Neuron (in vitro differentiated cells): ENCODE results near the gene FNIP1.
"Not testable (repeated sequence)": the region's sequence is repeated elsewhere in the genome, so short reads cannot be mapped to it uniquely, and the experiment has no call there.

Source experiments
- H2AFZ ChIP-seq: one replicate; pipeline ENCODE4 v1.6.1; 2013; ENCODE audit warnings: low read depth, mild to moderate bottlenecking, inconsistent platforms, low read length, moderate library complexity
- H3K27me3 ChIP-seq: one replicate; pipeline ENCODE4 v1.6.1; 2013; ENCODE audit warnings: low read length; ENCODE audit not compliant: insufficient read depth
- H3K36me3 ChIP-seq: one replicate; pipeline ENCODE4 v1.6.1; 2013; ENCODE audit warnings: low read length; ENCODE audit not compliant: insufficient read depth
- H3K4me1 ChIP-seq: one replicate; pipeline ENCODE4 v1.6.1; 2013; ENCODE audit warnings: low read length; ENCODE audit not compliant: insufficient read depth
- H3K4me3 ChIP-seq: 2 replicates; pipeline ENCODE4 v1.5.1; 2013; ENCODE audit warnings: mild to moderate bottlenecking, low read length, moderate library complexity
- H3K9me3 ChIP-seq: one replicate; pipeline ENCODE4 v1.6.1; 2013; ENCODE audit warnings: low read length

Gene FNIP1

GRCh38 chr5:131610198-131611063, 186.4 kb downstream of the FNIP1 start:
- H3K9me3 ChIP-seq, result no peaks in the 10 kb centered on the region
- peaks cover 5% of the 10 kb centered on the region for H3K4me1 ChIP-seq
- H3K27me3 ChIP-seq, result no peaks in the 10 kb centered on the region
- no peak overlapping the region for H2AFZ ChIP-seq
- no peaks in the 10 kb centered on the region for H3K36me3 ChIP-seq
- no peak overlapping the region for H3K4me3 ChIP-seq

GRCh38 chr5:131609774-131610173, 187.0 kb downstream of the FNIP1 start:
- no peaks in the 10 kb centered on the region for H3K9me3 ChIP-seq
- H3K4me1 ChIP-seq, result peaks cover 5% of the 10 kb centered on the region
- no peaks in the 10 kb centered on the region for H3K36me3 ChIP-seq
- no peak overlapping the region for H3K4me3 ChIP-seq
- H2AFZ ChIP-seq, result no peak overlapping the region
- no peaks in the 10 kb centered on the region for H3K27me3 ChIP-seq

- Histone ChIP-seq H3K36me3 (no peaks in the 10 kb centered on the region), H3K4me3 (no peak overlapping the region), H3K4me1 (peaks cover 5% of the 10 kb centered on the region), H2AFZ (no peak overlapping the region), H3K9me3 (no peaks in the 10 kb centered on the region), H3K27me3 (no peaks in the 10 kb centered on the region)
These were observed 188.2 kb downstream of the FNIP1 start for GRCh38 chr5:131608597-131608996.

- H3K4me3 ChIP-seq, result no peak overlapping the region
- H3K36me3 ChIP-seq, result no peaks in the 10 kb centered on the region
- no peaks in the 10 kb centered on the region for H3K9me3 ChIP-seq
- H3K27me3 ChIP-seq, result no peaks in the 10 kb centered on the region
- no peak overlapping the region for H2AFZ ChIP-seq
- peaks cover 5% of the 10 kb centered on the region for H3K4me1 ChIP-seq
These were observed 188.8 kb downstream of the FNIP1 start for GRCh38 chr5:131607903-131608540.

- Histone ChIP-seq H3K36me3 (peaks cover 3% of the 10 kb centered on the region), H3K4me3 (no peak overlapping the region), H3K27me3 (no peaks in the 10 kb centered on the region), H2AFZ (no peak overlapping the region), H3K9me3 (no peaks in the 10 kb centered on the region), H3K4me1 (peaks cover 5% of the 10 kb centered on the region)
These were observed 189.4 kb downstream of the FNIP1 start for GRCh38 chr5:131607418-131607817.

GRCh38 chr5:131605086-131605485, 191.7 kb downstream of the FNIP1 start:
- Histone ChIP-seq H3K4me3 (no peak overlapping the region), H3K36me3 (peaks cover 8% of the 10 kb centered on the region), H3K9me3 (no peaks in the 10 kb centered on the region), H3K4me1 (peaks cover 5% of the 10 kb centered on the region), H2AFZ (no peak overlapping the region), H3K27me3 (no peaks in the 10 kb centered on the region)

GRCh38 chr5:131595088-131596033, 201.5 kb downstream of the FNIP1 start:
- Histone ChIP-seq H3K9me3 (peaks cover 7% of the 10 kb centered on the region), H3K4me3 (no peak overlapping the region), H3K27me3 (no peaks in the 10 kb centered on the region), H3K4me1 (no peaks in the 10 kb centered on the region), H3K36me3 (peaks cover 2% of the 10 kb centered on the region), H2AFZ (no peak overlapping the region)

- Histone ChIP-seq H3K27me3 (no peaks in the 10 kb centered on the region), H2AFZ (no peak overlapping the region), H3K4me1 (no peaks in the 10 kb centered on the region), H3K9me3 (peaks cover 7% of the 10 kb centered on the region), H3K36me3 (no peaks in the 10 kb centered on the region), H3K4me3 (no peak overlapping the region)
These were observed 202.9 kb downstream of the FNIP1 start for GRCh38 chr5:131593921-131594320.

GRCh38 chr5:131593436-131593835, 203.4 kb downstream of the FNIP1 start:
- H3K4me1 ChIP-seq, H3K36me3 ChIP-seq, H3K9me3 ChIP-seq, H3K4me3 ChIP-seq, H3K27me3 ChIP-seq, H2AFZ ChIP-seq: not testable (repeated sequence)
